ENCODE data around the gene NALCN. TPM values are rescaled to one million over a fixed set of nuclear protein-coding genes. Genes with fewer than 3 reads are reported as not detected.

NALCN gene
- total RNA-seq, 6 experiments from 2014 or later: 4.0 to 6.1 (median 5.0) TPM

DNA sequence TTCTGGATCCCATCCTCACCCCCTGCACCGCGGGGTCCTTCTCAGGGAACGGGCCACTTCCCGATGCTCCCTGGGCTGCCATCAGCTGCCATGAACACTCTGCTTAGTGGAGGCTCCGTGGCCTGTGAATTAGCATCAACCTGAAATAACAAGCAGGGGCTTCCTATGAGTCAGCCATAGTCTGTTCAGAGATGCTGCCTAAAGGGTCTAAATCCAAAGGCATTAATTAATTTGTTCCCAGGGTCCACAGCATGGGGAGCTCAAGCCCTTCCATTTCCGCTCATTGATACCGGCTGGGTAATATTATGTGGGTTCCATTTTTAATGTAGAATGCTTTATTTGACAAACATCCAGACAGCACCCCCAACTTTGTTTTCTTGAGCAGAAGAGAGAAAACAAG, 399.8 kb downstream of the NALCN start:
- Mint-ChIP-seq H3K36me3 (ENCODE audit: low read depth) (no peaks in the 10 kb centered on the region), H3K27me3 (ENCODE audit: insufficient read depth) (no peaks in the 10 kb centered on the region; the same call in 1 of the 2 replicates), H3K4me3 (no peak overlapping the region), H3K4me1 (ENCODE audit: low read depth) (peaks cover 37% of the 10 kb centered on the region), H3K9me3 (no peaks in the 10 kb centered on the region), H3K27ac (no peak overlapping the region)
- no peak for TF ChIP-seq CTCF (IDR thresholded peaks at IDR 0.05)
- no peak for DNase-seq

DNA sequence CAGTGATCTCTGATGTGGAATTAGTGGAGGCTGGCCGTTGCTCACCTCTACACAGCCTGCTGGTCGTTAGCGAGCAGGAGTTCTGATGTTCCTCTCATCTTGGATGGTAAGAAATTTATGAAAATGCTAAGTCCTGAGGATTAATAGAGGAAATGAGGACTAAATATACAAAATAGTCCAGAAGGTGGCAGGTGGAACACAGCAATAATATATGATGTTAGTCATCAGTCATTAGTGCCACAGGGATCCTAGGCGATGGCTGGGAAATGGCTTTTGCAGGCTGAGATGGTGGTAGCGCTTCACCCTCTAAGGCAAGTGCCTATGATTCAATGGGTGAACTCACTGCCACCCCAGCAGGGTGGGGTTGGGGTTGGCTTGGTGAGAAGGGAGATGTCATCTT, 403.1 kb downstream of the NALCN start:
- Mint-ChIP-seq H3K27me3 (ENCODE audit: insufficient read depth) (peaks cover 1% of the 10 kb centered on the region), H3K4me1 (ENCODE audit: low read depth) (peaks cover 14% of the 10 kb centered on the region), H3K36me3 (ENCODE audit: low read depth) (no peaks in the 10 kb centered on the region), H3K27ac (no peak overlapping the region), H3K4me3 (no peak overlapping the region), H3K9me3 (no peaks in the 10 kb centered on the region)
- DNase-seq: no peak
- TF ChIP-seq CTCF (IDR thresholded peaks at IDR 0.05): no peak

DNA sequence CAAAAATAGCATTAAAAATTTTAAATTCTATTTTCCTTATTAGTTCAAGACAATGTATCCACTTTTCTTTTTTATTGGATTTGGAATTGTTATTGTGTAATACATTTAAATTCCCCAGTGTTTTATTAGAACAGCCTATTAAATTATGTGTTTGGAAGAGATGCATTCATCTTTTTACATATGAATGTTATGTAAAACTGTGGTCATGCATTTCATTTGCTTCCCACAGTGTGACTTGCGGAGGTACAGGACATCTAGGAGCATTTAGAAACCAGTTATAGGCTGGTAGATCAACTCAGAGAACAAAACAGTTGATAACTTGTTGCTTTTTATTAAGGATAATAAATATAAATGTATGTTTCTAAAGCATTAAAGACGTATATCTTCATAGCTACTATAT, 406.2 kb downstream of the NALCN start:
- H3K4me3 Mint-ChIP-seq: no peak overlapping the region
- DNase-seq: no peak
- no peaks in the 10 kb centered on the region for H3K9me3 Mint-ChIP-seq
- TF ChIP-seq CTCF (IDR thresholded peaks at IDR 0.05): no peak
- H3K27ac Mint-ChIP-seq: no peak overlapping the region
- H3K27me3 Mint-ChIP-seq (ENCODE audit: insufficient read depth): peaks cover 1% of the 10 kb centered on the region
- no peaks in the 10 kb centered on the region; the same call in 1 of the 2 replicates for H3K4me1 Mint-ChIP-seq (ENCODE audit: low read depth)
- H3K36me3 Mint-ChIP-seq (ENCODE audit: low read depth): no peaks in the 10 kb centered on the region

DNA sequence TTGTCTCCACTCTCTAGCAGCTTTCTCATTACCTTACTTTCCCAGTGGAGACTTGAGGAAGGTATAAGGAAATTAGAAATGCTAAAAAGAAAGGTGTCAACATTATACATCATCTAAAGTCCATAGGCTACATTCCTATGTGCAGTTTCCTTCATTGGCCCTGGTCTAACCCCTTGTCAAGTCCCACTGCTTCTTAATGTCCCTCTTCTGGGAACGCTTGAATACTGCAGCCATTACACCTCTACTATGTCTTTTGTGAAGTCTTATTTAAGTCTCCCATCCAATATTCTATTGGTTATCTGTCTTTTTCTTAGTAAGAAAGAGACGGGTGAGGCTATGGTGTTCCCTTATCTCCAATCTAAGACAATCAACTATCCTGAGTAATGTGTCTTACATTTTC, 409.1 kb downstream of the NALCN start:
- Mint-ChIP-seq H3K9me3 (no peaks in the 10 kb centered on the region), H3K27ac (no peak overlapping the region), H3K4me1 (ENCODE audit: low read depth) (no peaks in the 10 kb centered on the region; the same call in 1 of the 2 replicates), H3K4me3 (no peak overlapping the region), H3K27me3 (ENCODE audit: insufficient read depth) (peaks cover 1% of the 10 kb centered on the region; the same call in 1 of the 2 replicates), H3K36me3 (ENCODE audit: low read depth) (no peaks in the 10 kb centered on the region)
- TF ChIP-seq CTCF (IDR thresholded peaks at IDR 0.05): no peak
- DNase-seq: no peak

Other genes with a start within 250 kb of the NALCN start
- 100 to 1,000 TPM in 5 of 6 experiments, 10 to 100 TPM in 1; 92.4 to 114 (median 105) TPM for gene ITGBL1, start 36.2 kb upstream of the NALCN start, total RNA-seq (2021; fragmentation: NEBNext Ultra II Directional; extraction: Animal tissue kit (Norgen Biotek cat#: 25700))